Measurements from ENCODE around the gene EYA2.

DNA sequence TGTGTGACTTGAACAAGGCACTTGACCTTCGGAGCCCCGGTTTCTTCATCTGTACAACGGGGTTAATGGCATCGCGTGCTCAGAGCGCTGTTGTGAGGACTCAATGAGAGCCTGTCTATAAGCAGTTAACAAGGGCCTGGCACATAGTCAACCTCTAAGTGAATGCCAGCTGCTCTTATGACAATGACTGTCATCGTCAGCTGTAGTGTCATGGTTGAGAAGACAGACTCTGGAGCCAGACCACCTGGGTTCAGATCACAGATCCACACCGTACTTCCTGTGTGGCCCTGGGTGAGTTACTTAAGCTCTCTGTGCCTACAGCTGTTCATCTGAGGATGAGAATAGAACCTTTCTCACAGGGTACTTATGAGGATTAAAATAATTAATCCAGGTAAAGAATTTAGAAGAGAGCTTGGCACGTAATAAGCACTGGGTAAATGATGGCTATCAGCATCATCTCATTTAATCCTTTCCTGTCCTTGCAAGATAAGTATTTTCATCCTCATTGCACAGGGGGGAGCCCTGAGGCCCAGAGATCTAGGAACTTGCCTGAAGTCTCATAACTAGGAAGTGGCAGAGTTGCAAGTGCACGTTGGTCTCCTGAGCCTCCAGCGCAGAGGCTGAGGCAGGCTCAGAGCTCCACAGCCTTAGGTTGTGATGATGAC lies 105.3 kb downstream of the EYA2 start:
- TF ChIP-seq, protein P1, sequence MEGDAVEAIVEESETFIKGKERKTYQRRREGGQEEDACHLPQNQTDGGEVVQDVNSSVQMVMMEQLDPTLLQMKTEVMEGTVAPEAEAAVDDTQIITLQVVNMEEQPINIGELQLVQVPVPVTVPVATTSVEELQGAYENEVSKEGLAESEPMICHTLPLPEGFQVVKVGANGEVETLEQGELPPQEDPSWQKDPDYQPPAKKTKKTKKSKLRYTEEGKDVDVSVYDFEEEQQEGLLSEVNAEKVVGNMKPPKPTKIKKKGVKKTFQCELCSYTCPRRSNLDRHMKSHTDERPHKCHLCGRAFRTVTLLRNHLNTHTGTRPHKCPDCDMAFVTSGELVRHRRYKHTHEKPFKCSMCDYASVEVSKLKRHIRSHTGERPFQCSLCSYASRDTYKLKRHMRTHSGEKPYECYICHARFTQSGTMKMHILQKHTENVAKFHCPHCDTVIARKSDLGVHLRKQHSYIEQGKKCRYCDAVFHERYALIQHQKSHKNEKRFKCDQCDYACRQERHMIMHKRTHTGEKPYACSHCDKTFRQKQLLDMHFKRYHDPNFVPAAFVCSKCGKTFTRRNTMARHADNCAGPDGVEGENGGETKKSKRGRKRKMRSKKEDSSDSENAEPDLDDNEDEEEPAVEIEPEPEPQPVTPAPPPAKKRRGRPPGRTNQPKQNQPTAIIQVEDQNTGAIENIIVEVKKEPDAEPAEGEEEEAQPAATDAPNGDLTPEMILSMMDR (IDR thresholded peaks at IDR 0.05) = no peak
- no peak for TF ChIP-seq POLR2AphosphoS5 (IDR thresholded peaks at IDR 0.05)

All from gastroesophageal sphincter (tissue), 3 donors.